ENCODE results near the gene GINS2. TPM values are rescaled to one million over a fixed set of nuclear protein-coding genes. Genes with fewer than 3 reads are reported as not detected.

Gene GINS2
- total and polyA plus RNA-seq, 4 donors: 1.6 to 3.1 (median 2.4) TPM

- Histone ChIP-seq H3K27me3 (ENCODE audit: control insufficient read depth in 3 of 3, insufficient read depth in 3 of 3, low read length in 2 of 3) (no peaks in the 10 kb centered on the region), H3K4me1 (ENCODE audit: control insufficient read depth in 5 of 5, insufficient read depth in 5 of 5, low read length in 5 of 5) (peaks cover 0 to 15% (median 10%) of the 10 kb centered on the region in 5 donors), H3K4me3 (no peak overlapping the region), H3K9me3 (ENCODE audit: control insufficient read depth in 4 of 4, insufficient read depth in 3 of 4, low read length in 3 of 4) (peaks cover 0 to 4% (median 0%) of the 10 kb centered on the region in 4 donors), H3K9ac (ENCODE audit: insufficient read depth in 1 of 2, low read length in 2 of 2) (no peak overlapping the region), H3K36me3 (ENCODE audit: control insufficient read depth in 4 of 4, insufficient read depth in 4 of 4, low read length in 4 of 4) (peaks cover 0 to 33% (median 3%) of the 10 kb centered on the region in 4 donors), H3K27ac (ENCODE audit: low read depth in 1 of 2, low read length in 1 of 2) (no peak overlapping the region)
- no peak for TF ChIP-seq CTCF (IDR thresholded peaks at IDR 0.05; ENCODE audit: control extremely low read depth, extremely low read depth)
- ATAC-seq (ENCODE audit: insufficient read depth, low FRiP score) (no peak), DNase-seq (no peak)
- WGBS, 2 donors: 87 to 92% methylated on average over 24 to 26 of the region's 26 CpGs
These were observed 40.6 kb downstream of the GINS2 start for GRCh38 chr16:85648070-85648714.

GRCh38 chr16:85646976-85647375, 41.8 kb downstream of the GINS2 start:
- Histone ChIP-seq H3K4me3 (no peak overlapping the region), H3K4me1 (ENCODE audit: control insufficient read depth in 5 of 5, insufficient read depth in 5 of 5, low read length in 5 of 5) (peaks cover 0 to 15% (median 7%) of the 10 kb centered on the region in 5 donors), H3K27ac (ENCODE audit: low read depth in 1 of 2, low read length in 1 of 2) (no peak overlapping the region), H3K36me3 (ENCODE audit: control insufficient read depth in 4 of 4, insufficient read depth in 4 of 4, low read length in 4 of 4) (peaks cover 0 to 33% (median 3%) of the 10 kb centered on the region in 4 donors), H3K9me3 (ENCODE audit: control insufficient read depth in 4 of 4, insufficient read depth in 3 of 4, low read length in 3 of 4) (peaks cover 0 to 1% (median 0%) of the 10 kb centered on the region in 4 donors), H3K27me3 (ENCODE audit: control insufficient read depth in 3 of 3, insufficient read depth in 3 of 3, low read length in 2 of 3) (no peaks in the 10 kb centered on the region), H3K9ac (ENCODE audit: insufficient read depth in 1 of 2, low read length in 2 of 2) (no peak overlapping the region)
- TF ChIP-seq CTCF (IDR thresholded peaks at IDR 0.05; ENCODE audit: control extremely low read depth, extremely low read depth): no peak
- no peak for ATAC-seq (ENCODE audit: insufficient read depth, low FRiP score)
- no peak for DNase-seq
- 95 to 96% methylated on average over 15 of the region's 15 CpGs for WGBS, 2 donors

- DNase-seq: no peak
- peaks cover 0 to 16% (median 1%) of the 10 kb centered on the region in 5 donors for H3K4me1 ChIP-seq (ENCODE audit: control insufficient read depth in 5 of 5, insufficient read depth in 5 of 5, low read length in 5 of 5)
- no peak for ATAC-seq (ENCODE audit: insufficient read depth, low FRiP score)
- H3K9me3 ChIP-seq (ENCODE audit: control insufficient read depth in 4 of 4, insufficient read depth in 3 of 4, low read length in 3 of 4): peaks cover 0 to 1% (median 0%) of the 10 kb centered on the region in 4 donors
- no peaks in the 10 kb centered on the region for H3K27me3 ChIP-seq (ENCODE audit: control insufficient read depth in 3 of 3, insufficient read depth in 3 of 3, low read length in 2 of 3)
- no peak for TF ChIP-seq CTCF (IDR thresholded peaks at IDR 0.05; ENCODE audit: control extremely low read depth, extremely low read depth)
- H3K4me3 ChIP-seq: no peak overlapping the region
- 92 to 93% methylated on average over 17 of the region's 17 CpGs for whole genome bisulfite sequencing, 2 donors
- no peak overlapping the region for H3K27ac ChIP-seq (ENCODE audit: low read depth in 1 of 2, low read length in 1 of 2)
- peaks cover 0 to 33% (median 3%) of the 10 kb centered on the region in 4 donors for H3K36me3 ChIP-seq (ENCODE audit: control insufficient read depth in 4 of 4, insufficient read depth in 4 of 4, low read length in 4 of 4)
- H3K9ac ChIP-seq (ENCODE audit: insufficient read depth in 1 of 2, low read length in 2 of 2): no peak overlapping the region
These were observed 42.3 kb downstream of the GINS2 start for GRCh38 chr16:85646358-85646907.
